NK-92 (cell line): ENCODE data around the gene ADRA2B.
"Not testable (repeated sequence)": the region's sequence is repeated elsewhere in the genome, so short reads cannot be mapped to it uniquely, and the experiment has no call there.

Experiments used
- DNase-seq: peaks from one replicate; lab custom pipeline; 2025; ENCODE audit not compliant: unreplicated experiment; lab: John Stamatoyannopoulos, UW

The ADRA2B gene

GRCh38 chr2:96116424-96116878 lies at the start of gene ADRA2B:
Gene ADRA2B (minus strand): TSS chr2:96116571. CDS start chr2:96116149, 422 bp downstream.
- DNase-seq, result no peak

- no peak for DNase-seq
Observed at GRCh38 chr2:96164459-96165184, 48.3 kb upstream of the ADRA2B start.

- no peak for DNase-seq
Observed at GRCh38 chr2:96163768-96164429, 47.5 kb upstream of the ADRA2B start.

- no peak for DNase-seq
Observed at GRCh38 chr2:96163415-96163767, 47.0 kb upstream of the ADRA2B start.

GRCh38 chr2:96161898-96162297 lies 45.5 kb upstream of the ADRA2B start:
- no peak for DNase-seq

- not testable (repeated sequence) for DNase-seq
Observed at GRCh38 chr2:96160366-96160765, 44.0 kb upstream of the ADRA2B start.

- DNase-seq, result no peak
Observed at GRCh38 chr2:96159084-96159830, 42.9 kb upstream of the ADRA2B start.

- DNase-seq, result no peak
Observed at GRCh38 chr2:96158554-96158940, 42.2 kb upstream of the ADRA2B start.

GRCh38 chr2:96157649-96158553 lies 41.5 kb upstream of the ADRA2B start:
- no peak for DNase-seq

GRCh38 chr2:96156926-96157648 lies 40.7 kb upstream of the ADRA2B start:
- DNase-seq, result no peak

- DNase-seq, result no peak
Observed at GRCh38 chr2:96156011-96156820, 39.8 kb upstream of the ADRA2B start.

- DNase-seq, result no peak
Observed at GRCh38 chr2:96154506-96155380, 38.4 kb upstream of the ADRA2B start.

- no peak for DNase-seq
Observed at GRCh38 chr2:96153991-96154431, 37.6 kb upstream of the ADRA2B start.

- DNase-seq, result no peak
Observed at GRCh38 chr2:96153291-96153713, 36.9 kb upstream of the ADRA2B start.

GRCh38 chr2:96152304-96153161 lies 36.2 kb upstream of the ADRA2B start:
- DNase-seq, result no peak

- DNase-seq, result no peak
Observed at GRCh38 chr2:96151595-96152303, 35.4 kb upstream of the ADRA2B start.
